CD8-positive, alpha-beta memory T cell (primary cell): ENCODE results near the gene CFD. TPM values are rescaled to one million over a fixed set of nuclear protein-coding genes. Genes with fewer than 3 reads are reported as not detected.

Source experiments
- CTCF ChIA-PET: fragments of 350-600 bp; sonication (Branson Sonifier 250); formaldehyde crosslinking; loops from one replicate; lab custom pipeline; 2021; ENCODE audit warnings: antibody characterized with exemption; lab: Charles Lee
- POLR2A ChIA-PET: fragments of 350-600 bp; sonication (Branson Sonifier 250); formaldehyde crosslinking; loops from one replicate; lab custom pipeline; 2021; ENCODE audit warnings: antibody characterized with exemption; lab: Charles Lee
- DNase-seq, 5 donors: peaks; one replicate each; pipeline versions ENCODE4 v3.0.0 to v3.0.0-alpha.2; 2020 to 2022; ENCODE audit warnings: mixed read lengths in 1 of 5
- H3K27ac ChIP-seq: one replicate; pipeline ENCODE4 v1.7.0; 2013; ENCODE audit warnings: low read depth, mild to moderate bottlenecking, low read length, moderate library complexity
- H3K27me3 ChIP-seq: 2 replicates; pipeline ENCODE4 v1.7.0; 2013; ENCODE audit warnings: low read length, mild to moderate bottlenecking; ENCODE audit not compliant: insufficient read depth, poor library complexity, severe bottlenecking
- H3K36me3 ChIP-seq: 2 replicates; pipeline ENCODE4 v1.7.0; 2013; ENCODE audit warnings: mild to moderate bottlenecking, low read length, moderate library complexity; ENCODE audit not compliant: insufficient read depth
- H3K4me1 ChIP-seq: 2 replicates; pipeline ENCODE4 v1.7.0; 2013; ENCODE audit warnings: mild to moderate bottlenecking, low read length, moderate library complexity; ENCODE audit not compliant: insufficient read depth
- H3K4me3 ChIP-seq: 2 replicates; pipeline ENCODE4 v1.7.0; 2013; ENCODE audit warnings: mild to moderate bottlenecking, low read length
- H3K9me3 ChIP-seq: 2 replicates; pipeline ENCODE4 v1.7.0; 2013; ENCODE audit warnings: mild to moderate bottlenecking, low read length
- H3K27ac Mint-ChIP-seq, 8 donors: one replicate each; pipeline ENCODE4 v1.8.0; 2020 to 2021; ENCODE audit warnings: mixed read lengths in 8 of 8, mild to moderate bottlenecking in 6 of 8, inconsistent platforms in 3 of 8, moderate library complexity in 3 of 8
- H3K27me3 Mint-ChIP-seq, 2 donors: one replicate each; pipeline ENCODE4 v1.8.0; 2020 to 2021; ENCODE audit warnings: mixed read lengths in 2 of 2, mild to moderate bottlenecking in 1 of 2, moderate library complexity in 1 of 2
- H3K36me3 Mint-ChIP-seq, 3 donors: one replicate each; pipeline ENCODE4 v1.8.0; 2020 to 2021; ENCODE audit warnings: mixed read lengths in 3 of 3, inconsistent platforms in 1 of 3, mild to moderate bottlenecking in 1 of 3
- H3K4me1 Mint-ChIP-seq, 3 donors: one replicate each; pipeline ENCODE4 v1.8.0; 2020 to 2021; ENCODE audit warnings: mixed read lengths in 3 of 3, inconsistent platforms in 1 of 3, mild to moderate bottlenecking in 1 of 3
- H3K4me3 Mint-ChIP-seq, 7 donors: one replicate each; pipeline ENCODE4 v1.8.0; 2020 to 2021; ENCODE audit warnings: mixed read lengths in 7 of 7, mild to moderate bottlenecking in 6 of 7, moderate library complexity in 4 of 7, inconsistent platforms in 2 of 7
- H3K9me3 Mint-ChIP-seq, 5 donors: one replicate each; pipeline ENCODE4 v1.8.0; 2020 to 2022; ENCODE audit warnings: mixed read lengths in 5 of 5, mild to moderate bottlenecking in 3 of 5, moderate library complexity in 2 of 5, inconsistent platforms in 1 of 5
- polyA plus RNA-seq: library from polyadenylated mRNA; unstranded; fragments of 300-500 nt; fragmentation: Illumina TruSeq; gene quantifications from one replicate; pipeline ENCODE4 v1.2.3, GENCODE V29; 2021
- total RNA-seq, 2 experiments: library from RNA; stranded (reverse); gene quantifications; one replicate each; pipeline ENCODE4 v1.2.3, GENCODE V29; 2021

Gene CFD
- total and polyA plus RNA-seq, 3 experiments from 2014 or later, result 0.89 to 6.9 (median 1.5) TPM

- peaks cover 0 to 5% of the 10 kb centered on the region in 2 donors for H3K27me3 Mint-ChIP-seq
- Histone ChIP-seq H3K36me3 (peaks cover 8% of the 10 kb centered on the region), H3K9me3 (no peaks in the 10 kb centered on the region), H3K27ac (no peak overlapping the region), H3K4me3 (no peak overlapping the region), H3K27me3 (no peaks in the 10 kb centered on the region), H3K4me1 (peaks cover 19% of the 10 kb centered on the region)
- no peaks in the 10 kb centered on the region for H3K9me3 Mint-ChIP-seq
- ChIA-PET CTCF (interaction anchor here (1.0 to 6.3 kb wide), 2 partner anchors 12 to 52 kb away, joined by 4 to 107 read pairs; partner anchors contain the start of gene KISS1R), POLR2A (no interaction called here)
- no peak overlapping the region for H3K4me3 Mint-ChIP-seq
- peaks cover 0 to 32% (median 4%) of the 10 kb centered on the region in 3 donors for H3K36me3 Mint-ChIP-seq
- no peak overlapping the region for H3K27ac Mint-ChIP-seq
- DNase-seq, result no peak
- peaks cover 13 to 25% (median 21%) of the 10 kb centered on the region in 3 donors for H3K4me1 Mint-ChIP-seq
These were observed 9.2 kb downstream of the CFD start for GRCh38 chr19:868458-869244.

DNA sequence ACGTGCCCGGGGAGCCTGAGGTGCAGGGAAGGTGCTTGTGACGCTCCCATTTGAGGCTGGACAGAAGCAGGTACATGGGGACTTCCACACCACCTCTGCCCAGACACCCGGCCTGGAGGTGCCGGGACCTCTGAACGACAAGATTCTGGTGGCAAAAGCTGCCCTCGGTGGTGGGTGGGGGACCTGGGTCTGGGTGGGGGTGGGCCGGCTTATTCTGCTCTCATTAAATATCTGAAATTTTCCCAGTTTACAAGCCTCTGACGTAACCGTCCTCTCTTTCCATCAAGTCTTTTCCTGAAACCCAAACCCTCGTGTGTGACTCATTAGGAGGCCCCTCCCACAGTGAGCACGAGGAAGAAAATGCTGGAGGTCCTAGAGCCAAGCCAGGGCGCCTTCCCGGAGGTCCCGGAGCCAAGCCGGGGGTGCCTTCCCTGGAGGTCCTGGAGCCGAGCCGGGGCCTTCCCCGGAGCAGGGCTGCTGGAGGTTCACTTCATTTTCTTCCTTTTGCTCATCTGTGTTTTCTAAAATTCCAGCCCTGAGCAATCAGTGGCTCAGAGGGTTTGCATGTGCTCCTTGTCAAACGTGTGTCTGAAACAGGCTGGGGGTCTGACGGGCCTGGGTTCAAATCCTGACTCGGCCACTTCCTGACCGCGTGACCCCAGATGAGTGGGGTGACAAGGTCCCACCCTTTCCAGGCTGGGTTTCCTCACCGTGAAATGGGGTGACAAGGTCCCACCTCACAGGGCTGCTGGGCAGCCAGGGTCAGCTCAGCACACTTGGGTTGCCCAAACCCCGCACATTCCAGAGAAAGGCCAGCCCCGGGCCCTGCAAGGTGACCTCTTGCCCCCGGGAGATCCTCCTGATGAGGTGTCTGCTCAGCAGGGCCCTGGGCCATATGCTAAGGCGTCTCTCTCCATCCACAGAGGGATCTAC, 10.0 kb downstream of the CFD start:
- ChIA-PET CTCF (interaction anchor here (1.0 to 1.2 kb wide), 2 partner anchors 13 to 114 kb away, joined by 3 to 4 read pairs; partner anchors contain the start of gene WDR18), POLR2A (no interaction called here)
- Mint-ChIP-seq H3K9me3 (no peaks in the 10 kb centered on the region), H3K27me3 (peaks cover 0 to 5% of the 10 kb centered on the region in 2 donors), H3K27ac (peak overlapping the region in 2 of 8 donors; percentile 63 to 64), H3K4me3 (peak overlapping the region in 1 of 7 donors; percentile 42), H3K36me3 (peaks cover 0 to 32% (median 4%) of the 10 kb centered on the region in 3 donors), H3K4me1 (peaks cover 10 to 20% (median 18%) of the 10 kb centered on the region in 3 donors)
- no peak for DNase-seq
- Histone ChIP-seq H3K4me3 (no peak overlapping the region), H3K27me3 (no peaks in the 10 kb centered on the region), H3K36me3 (peaks cover 8% of the 10 kb centered on the region), H3K9me3 (no peaks in the 10 kb centered on the region), H3K27ac (peak overlapping the region; percentile 16), H3K4me1 (peaks cover 13% of the 10 kb centered on the region)

- POLR2A ChIA-PET, result no interaction called here
- CTCF ChIA-PET, result interaction anchor here (1.2 kb wide), 1 partner anchor 114 kb away, joined by 3 read pairs; the partner anchor contains the start of gene WDR18
- H3K27ac Mint-ChIP-seq, result peak overlapping the region in 3 of 8 donors; percentile 38 to 64 (median 63)
- no peak overlapping the region for H3K4me3 ChIP-seq
- H3K4me3 Mint-ChIP-seq, result peak overlapping the region in 2 of 7 donors; percentile 42 to 58
- H3K27me3 ChIP-seq, result no peaks in the 10 kb centered on the region
- no peaks in the 10 kb centered on the region for H3K9me3 ChIP-seq
- peaks cover 13% of the 10 kb centered on the region for H3K4me1 ChIP-seq
- no peak overlapping the region for H3K27ac ChIP-seq
- peaks cover 0 to 5% of the 10 kb centered on the region in 2 donors for H3K27me3 Mint-ChIP-seq
- peaks cover 10 to 17% (median 16%) of the 10 kb centered on the region in 3 donors for H3K4me1 Mint-ChIP-seq
- no peaks in the 10 kb centered on the region for H3K9me3 Mint-ChIP-seq
- H3K36me3 Mint-ChIP-seq, result peaks cover 0 to 34% (median 4%) of the 10 kb centered on the region in 3 donors
- peaks cover 8% of the 10 kb centered on the region for H3K36me3 ChIP-seq
- no peak for DNase-seq
These were observed 10.8 kb downstream of the CFD start for GRCh38 chr19:870314-870713.

DNA sequence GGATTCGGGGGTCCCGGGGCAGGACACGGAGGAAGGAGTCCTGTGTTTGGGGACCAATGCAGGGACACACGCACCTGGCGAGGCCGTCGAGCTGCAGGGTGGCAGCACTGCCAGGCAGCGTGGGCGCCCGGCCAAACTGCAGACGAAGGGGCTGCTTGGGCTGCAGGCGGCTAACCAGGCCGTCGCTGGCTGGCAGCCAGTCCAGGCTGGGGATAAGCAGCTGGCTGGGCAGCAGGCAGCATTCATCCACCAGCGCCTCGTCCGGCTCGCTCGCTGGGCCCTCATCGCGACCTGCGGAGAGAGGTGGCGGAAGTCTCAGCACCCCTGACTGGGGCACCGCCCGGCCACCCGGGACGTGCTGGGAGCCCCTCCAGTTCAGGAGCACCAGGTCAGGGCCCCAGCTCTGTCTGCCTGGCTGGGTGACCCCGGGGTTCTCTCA, 11.5 kb downstream of the CFD start:
- no peaks in the 10 kb centered on the region for H3K9me3 ChIP-seq
- H3K36me3 ChIP-seq, result peaks cover 8% of the 10 kb centered on the region
- H3K4me3 ChIP-seq, result no peak overlapping the region
- H3K4me1 ChIP-seq, result peaks cover 13% of the 10 kb centered on the region
- Mint-ChIP-seq H3K9me3 (no peaks in the 10 kb centered on the region), H3K36me3 (peaks cover 0 to 36% (median 4%) of the 10 kb centered on the region in 3 donors), H3K27ac (peak overlapping the region in 1 of 8 donors; percentile 64), H3K4me1 (peaks cover 10 to 15% (median 14%) of the 10 kb centered on the region in 3 donors), H3K27me3 (peaks cover 0 to 5% of the 10 kb centered on the region in 2 donors), H3K4me3 (no peak overlapping the region)
- ChIA-PET CTCF (interaction anchor here (1.6 kb wide), 1 partner anchor 45 kb away, joined by 5 read pairs; no protein-coding TSS in a partner anchor), POLR2A (no interaction called here)
- H3K27me3 ChIP-seq, result no peaks in the 10 kb centered on the region
- H3K27ac ChIP-seq, result no peak overlapping the region
- no peak for DNase-seq

DNA sequence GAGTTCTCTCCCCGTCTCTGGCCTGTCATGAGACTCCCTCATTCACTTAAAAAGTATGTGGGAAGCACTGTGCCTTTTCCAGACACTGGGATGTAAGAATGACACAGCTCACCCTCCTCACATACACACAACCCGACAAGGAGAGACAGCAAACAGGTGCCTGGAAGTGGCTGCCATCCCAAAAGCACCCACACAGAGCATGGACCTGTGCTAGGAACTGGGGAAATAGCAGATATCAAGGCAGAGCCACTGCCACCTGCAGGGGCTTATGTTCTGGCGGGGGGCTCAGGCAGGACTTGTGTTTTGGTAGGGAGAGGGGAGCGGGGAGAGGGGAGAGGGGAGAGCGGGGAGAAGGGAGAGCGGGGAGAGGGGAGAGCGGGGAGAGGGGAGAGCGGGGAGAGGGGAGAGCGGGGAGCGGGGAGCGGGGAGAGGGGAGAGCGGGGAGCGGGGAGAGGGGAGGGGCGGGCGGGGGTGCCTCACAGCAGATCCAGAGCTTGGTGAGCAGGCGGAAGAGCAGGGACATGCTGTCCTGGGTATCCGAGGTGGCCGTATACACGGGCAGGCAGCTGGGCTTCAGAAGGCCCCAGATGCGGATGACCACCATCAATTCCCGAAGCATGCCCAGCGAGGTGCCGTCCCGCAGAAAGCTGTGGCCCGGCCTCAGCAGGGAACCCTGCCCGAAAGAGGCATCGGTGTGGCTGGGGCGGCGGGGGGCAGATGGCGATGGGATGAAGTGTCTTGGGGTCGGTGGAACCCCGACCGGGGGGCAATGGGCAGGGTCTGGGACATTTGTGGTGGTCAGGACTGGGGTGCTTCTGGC, 12.2 kb downstream of the CFD start:
- Histone ChIP-seq H3K4me3 (no peak overlapping the region), H3K27me3 (no peaks in the 10 kb centered on the region), H3K27ac (peak overlapping the region; percentile 57), H3K36me3 (peaks cover 8% of the 10 kb centered on the region), H3K9me3 (no peaks in the 10 kb centered on the region), H3K4me1 (peaks cover 13% of the 10 kb centered on the region)
- DNase-seq, result peak in 2 of 5 donors; percentile 26 to 35
- ChIA-PET POLR2A (interaction anchor here (1.0 to 1.8 kb wide), 4 partner anchors 8 to 37 kb away, joined by 3 to 9 read pairs (median 5); partner anchors contain the start of genes MED16 and RNU6-9), CTCF (interaction anchor here (1.4 to 1.6 kb wide), 3 partner anchors 8 to 112 kb away, joined by 4 to 7 read pairs (median 5); partner anchors contain the start of gene WDR18)
- Mint-ChIP-seq H3K36me3 (peaks cover 0 to 42% (median 4%) of the 10 kb centered on the region in 3 donors), H3K9me3 (no peaks in the 10 kb centered on the region), H3K4me3 (peak overlapping the region; percentile 8 to 88 (median 79)), H3K4me1 (peaks cover 10 to 15% (median 14%) of the 10 kb centered on the region in 3 donors), H3K27ac (peak overlapping the region; percentile 54 to 98 (median 88)), H3K27me3 (peaks cover 0 to 5% of the 10 kb centered on the region in 2 donors)

- Mint-ChIP-seq H3K4me1 (peaks cover 10 to 14% (median 14%) of the 10 kb centered on the region in 3 donors), H3K4me3 (peak overlapping the region; percentile 78 to 91 (median 84)), H3K36me3 (peaks cover 0 to 43% (median 4%) of the 10 kb centered on the region in 3 donors), H3K9me3 (no peaks in the 10 kb centered on the region), H3K27ac (peak overlapping the region in 7 of 8 donors; percentile 82 to 98 (median 91)), H3K27me3 (peaks cover 0 to 5% of the 10 kb centered on the region in 2 donors)
- peak overlapping the region; percentile 57 for H3K27ac ChIP-seq
- CTCF ChIA-PET, result interaction anchor here (1.4 to 1.6 kb wide), 3 partner anchors 9 to 111 kb away, joined by 4 to 7 read pairs (median 5); partner anchors contain the start of gene WDR18
- peaks cover 13% of the 10 kb centered on the region for H3K4me1 ChIP-seq
- POLR2A ChIA-PET, result interaction anchor here (0.6 to 1.8 kb wide), 5 partner anchors 8 to 156 kb away, joined by 3 to 9 read pairs (median 5); partner anchors contain the start of genes MED16 and RNU6-9
- DNase-seq, result peak; percentile 79 to 89 (median 85)
- peaks cover 8% of the 10 kb centered on the region for H3K36me3 ChIP-seq
- no peaks in the 10 kb centered on the region for H3K9me3 ChIP-seq
- no peaks in the 10 kb centered on the region for H3K27me3 ChIP-seq
- H3K4me3 ChIP-seq, result no peak overlapping the region
These were observed 12.9 kb downstream of the CFD start for GRCh38 chr19:872266-872951.
